HEK293T (cell line): ENCODE results near the gene TST.

ENCODE experiments used
- CTCF ChIA-PET: fragments of 350-600 bp; formaldehyde crosslinking; extraction: SDS; loops from one replicate; lab custom pipeline; 2021; ENCODE audit warnings: antibody characterized with exemption, inconsistent platforms; lab: Yijun Ruan, JAX
- POLR2A ChIA-PET: fragments of 350-600 bp; formaldehyde crosslinking; extraction: SDS; loops from one replicate; lab custom pipeline; 2020; ENCODE audit warnings: antibody characterized with exemption, inconsistent platforms; lab: Yijun Ruan, JAX
- DNase-seq: peaks from one replicate; pipeline ENCODE4 v3.0.0; 2012; ENCODE audit warnings: mixed read lengths; ENCODE audit errors: extremely low spot score
- ARNT ChIP-seq: fragments of 450-650 bp; IDR thresholded peaks from 2 replicates; pipeline ENCODE4 v1.6.1; 2017; ENCODE audit warnings: mild to moderate bottlenecking
- BHLHE40 ChIP-seq: fragments of 450-650 bp; IDR thresholded peaks from 2 replicates; pipeline ENCODE4 v1.6.1; 2016; ENCODE audit warnings: mild to moderate bottlenecking, moderate library complexity, borderline replicate concordance
- CTBP1 ChIP-seq: fragments of 450-650 bp; IDR thresholded peaks from 2 replicates; pipeline ENCODE4 v1.6.1; 2016; ENCODE audit warnings: borderline replicate concordance
- ELF4 ChIP-seq: fragments of 450-650 bp; IDR thresholded peaks from 2 replicates; pipeline ENCODE4 v1.6.1; 2017; ENCODE audit warnings: antibody characterized with exemption
- FOXA1 ChIP-seq: fragments of 450-650 bp; IDR thresholded peaks from 2 replicates; pipeline ENCODE4 v1.6.1; 2016; ENCODE audit warnings: mild to moderate bottlenecking
- FOXK2 ChIP-seq: fragments of 450-650 bp; IDR thresholded peaks from 2 replicates; pipeline ENCODE4 v1.6.1; 2016; ENCODE audit warnings: mild to moderate bottlenecking
- FOXM1 ChIP-seq: fragments of 450-650 bp; IDR thresholded peaks from 2 replicates; pipeline ENCODE4 v1.6.1; 2017; ENCODE audit warnings: mild to moderate bottlenecking, borderline replicate concordance
- HDGF ChIP-seq: fragments of 450-650 bp; IDR thresholded peaks from 2 replicates; pipeline ENCODE4 v1.6.1; 2017; ENCODE audit warnings: antibody characterized with exemption, borderline replicate concordance
- L3MBTL2 ChIP-seq: fragments of 450-650 bp; conservative IDR thresholded peaks from 2 replicates; pipeline ENCODE4 v1.6.1; 2016; ENCODE audit warnings: mild to moderate bottlenecking
- LEF1 ChIP-seq: fragments of 450-650 bp; IDR thresholded peaks from 2 replicates; pipeline ENCODE4 v1.6.1; 2017; ENCODE audit warnings: mild to moderate bottlenecking, borderline replicate concordance
- NFRKB ChIP-seq: fragments of 450-650 bp; IDR thresholded peaks from 2 replicates; pipeline ENCODE4 v1.6.1; 2016; ENCODE audit warnings: mild to moderate bottlenecking, moderate library complexity
- SP1 ChIP-seq: fragments of 450-650 bp; IDR thresholded peaks from 2 replicates; pipeline ENCODE4 v1.6.1; 2017
- SUZ12 ChIP-seq: fragments of 450-650 bp; IDR thresholded peaks from 2 replicates; pipeline ENCODE4 v1.6.1; 2016; ENCODE audit warnings: mild to moderate bottlenecking
- TARDBP ChIP-seq: fragments of 450-650 bp; IDR thresholded peaks from 2 replicates; pipeline ENCODE4 v1.6.1; 2016
- ZNF384 ChIP-seq: fragments of 450-650 bp; IDR thresholded peaks from 2 replicates; pipeline ENCODE4 v1.6.1; 2016
- TF ChIP-seq, protein P1 (sequence below): fragments of 450-650 bp; IDR thresholded peaks from 2 replicates; pipeline ENCODE4 v1.6.1; 2016

TST gene

DNA sequence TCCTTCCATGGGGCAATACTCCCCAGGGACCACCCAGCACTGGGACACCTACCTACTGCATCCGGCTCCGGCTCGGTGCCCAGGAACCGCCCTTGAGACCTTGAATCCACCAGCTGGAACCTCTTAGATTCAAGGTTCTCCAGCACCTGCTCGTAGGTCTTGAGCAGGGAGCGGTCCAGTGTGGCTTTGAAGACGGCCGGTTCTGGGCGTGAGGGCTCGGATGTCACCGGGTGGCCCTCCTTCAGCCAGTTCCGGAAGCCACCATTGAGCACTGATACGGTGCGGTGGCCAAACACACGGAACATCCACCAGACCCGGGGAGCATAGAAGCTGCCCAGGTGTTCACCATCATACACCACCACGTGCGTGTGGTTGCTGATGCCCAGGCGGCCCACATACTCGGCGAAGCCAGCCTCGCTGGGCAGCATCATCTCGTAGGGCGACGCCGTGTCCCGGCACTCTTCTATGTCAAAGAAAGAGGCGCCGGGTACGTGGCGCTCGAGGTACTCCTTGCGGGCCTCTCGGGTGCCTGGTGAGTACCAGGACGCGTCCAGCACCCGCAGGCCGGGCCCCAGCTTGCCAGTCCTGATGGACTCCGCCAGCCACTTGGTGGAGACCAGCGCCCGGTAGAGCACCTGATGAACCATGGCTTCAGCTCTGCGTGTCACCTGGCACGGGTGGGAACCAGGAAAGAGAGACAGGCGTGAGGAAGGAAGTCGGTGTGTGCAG, 997 bp downstream of the TST start:
- POLR2A ChIA-PET = interaction anchor here (0.9 to 3.4 kb wide), 13 partner anchors 9 to 243 kb away, joined by 3 to 21 read pairs (median 4); partner anchors contain the start of genes IFT27 and KCTD17
- TF ChIP-seq LEF1 = no peak
- no peak for TF ChIP-seq SUZ12
- no peak for TF ChIP-seq TARDBP
- TF ChIP-seq ELF4 = no peak
- TF ChIP-seq FOXA1 = no peak
- TF ChIP-seq HDGF = no peak
- no peak for TF ChIP-seq FOXM1
- TF ChIP-seq ARNT = no peak
- TF ChIP-seq L3MBTL2 = no peak
- TF ChIP-seq SP1 = no peak
- TF ChIP-seq, protein P1, sequence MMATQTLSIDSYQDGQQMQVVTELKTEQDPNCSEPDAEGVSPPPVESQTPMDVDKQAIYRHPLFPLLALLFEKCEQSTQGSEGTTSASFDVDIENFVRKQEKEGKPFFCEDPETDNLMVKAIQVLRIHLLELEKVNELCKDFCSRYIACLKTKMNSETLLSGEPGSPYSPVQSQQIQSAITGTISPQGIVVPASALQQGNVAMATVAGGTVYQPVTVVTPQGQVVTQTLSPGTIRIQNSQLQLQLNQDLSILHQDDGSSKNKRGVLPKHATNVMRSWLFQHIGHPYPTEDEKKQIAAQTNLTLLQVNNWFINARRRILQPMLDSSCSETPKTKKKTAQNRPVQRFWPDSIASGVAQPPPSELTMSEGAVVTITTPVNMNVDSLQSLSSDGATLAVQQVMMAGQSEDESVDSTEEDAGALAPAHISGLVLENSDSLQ = no peak
- no peak for TF ChIP-seq NFRKB
- no peak for TF ChIP-seq CTBP1
- no peak for TF ChIP-seq ZNF384
- TF ChIP-seq BHLHE40 = no peak
- TF ChIP-seq FOXK2 = no peak
- no peak for DNase-seq
- CTCF ChIA-PET = interaction anchor here (0.9 kb wide), 1 partner anchor 26 kb away, joined by 3 read pairs; no protein-coding TSS in a partner anchor

GRCh38 chr22:37017356-37017755, 1.9 kb downstream of the TST start:
- no peak for DNase-seq
- ChIA-PET POLR2A (interaction anchor here (0.7 to 3.4 kb wide), 5 partner anchors 11 to 242 kb away, joined by 3 to 16 read pairs (median 10); partner anchors contain the start of genes IFT27 and KCTD17), CTCF (interaction anchor here (0.5 to 0.9 kb wide), 3 partner anchors 18 to 889 kb away, joined by 3 read pairs; partner anchors contain the start of gene MICALL1)
- TF ChIP-seq ELF4 = no peak
- no peak for TF ChIP-seq ZNF384
- no peak for TF ChIP-seq BHLHE40
- no peak for TF ChIP-seq SUZ12
- no peak for TF ChIP-seq FOXK2
- no peak for TF ChIP-seq CTBP1
- TF ChIP-seq TARDBP = no peak
- TF ChIP-seq FOXM1 = no peak
- no peak for TF ChIP-seq SP1
- TF ChIP-seq LEF1 = no peak
- TF ChIP-seq, protein P1 = no peak
- TF ChIP-seq NFRKB = no peak
- no peak for TF ChIP-seq HDGF
- no peak for TF ChIP-seq FOXA1
- no peak for TF ChIP-seq ARNT
- TF ChIP-seq L3MBTL2 = no peak

DNA sequence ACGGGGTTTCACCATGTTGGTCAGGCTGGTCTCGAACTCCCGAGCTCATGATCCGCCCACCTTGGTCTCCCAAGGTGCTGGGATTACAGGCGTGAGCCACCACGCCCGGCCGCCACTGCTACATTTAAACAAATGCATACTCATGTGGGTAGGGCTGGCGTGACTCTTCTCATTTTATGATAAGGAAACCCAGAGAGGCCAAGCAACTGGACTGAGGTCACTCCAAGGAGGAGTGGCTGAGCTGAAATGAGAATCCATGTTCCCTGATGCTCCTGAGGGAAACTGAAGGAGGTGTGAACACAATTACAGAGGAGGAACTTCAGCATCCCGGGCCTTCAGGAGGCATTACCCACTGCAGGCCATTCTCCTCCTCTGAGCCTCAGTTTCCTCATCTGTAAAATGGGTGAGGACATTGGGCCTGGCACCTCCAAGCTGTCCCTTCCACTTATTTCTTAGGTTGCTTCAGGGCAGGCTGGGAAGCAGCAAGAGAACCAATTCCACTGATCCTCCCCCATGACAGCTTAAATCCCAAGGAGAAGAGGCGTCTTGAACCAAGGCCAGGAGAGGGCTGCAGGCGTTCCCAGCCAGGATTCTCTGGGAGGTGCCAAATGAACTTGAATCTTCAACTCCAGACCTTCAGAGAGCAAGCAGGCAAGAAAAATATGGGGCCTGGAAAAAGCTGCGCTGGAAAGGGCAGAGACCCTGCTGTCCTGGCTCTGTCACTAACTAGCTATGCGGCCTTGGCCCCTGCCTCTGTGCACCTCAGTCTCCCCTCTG, 2.9 kb downstream of the TST start:
- no peak for TF ChIP-seq L3MBTL2
- TF ChIP-seq SP1 = no peak
- no peak for TF ChIP-seq NFRKB
- TF ChIP-seq ZNF384 = no peak
- TF ChIP-seq ARNT = no peak
- no peak for TF ChIP-seq BHLHE40
- TF ChIP-seq CTBP1 = no peak
- no peak for TF ChIP-seq HDGF
- no peak for TF ChIP-seq TARDBP
- TF ChIP-seq FOXM1 = no peak
- TF ChIP-seq, protein P1 = no peak
- no peak for TF ChIP-seq ELF4
- TF ChIP-seq FOXA1 = no peak
- TF ChIP-seq FOXK2 = no peak
- DNase-seq = no peak
- POLR2A ChIA-PET = interaction anchor here (0.7 to 3.4 kb wide), 3 partner anchors 10 to 240 kb away, joined by 3 to 16 read pairs (median 3); partner anchors contain the start of genes IFT27 and KCTD17
- CTCF ChIA-PET = interaction anchor here (0.6 to 0.7 kb wide), 3 partner anchors 20 to 355 kb away, joined by 3 to 5 read pairs (median 3); no protein-coding TSS in a partner anchor

GRCh38 chr22:37015587-37015878, 3.7 kb downstream of the TST start:
- ChIA-PET POLR2A (no interaction called here), CTCF (interaction anchor here (0.6 to 0.7 kb wide), 2 partner anchors 29 to 356 kb away, joined by 3 to 5 read pairs; no protein-coding TSS in a partner anchor)
- TF ChIP-seq TARDBP (no peak), L3MBTL2 (no peak), ARNT (no peak), FOXM1 (no peak), LEF1 (no peak), ELF4 (no peak), BHLHE40 (no peak), CTBP1 (no peak), ZNF384 (no peak), FOXK2 (no peak), NFRKB (no peak), SP1 (no peak), HDGF (no peak)
- TF ChIP-seq, protein P1 = no peak
- no peak for DNase-seq
